ENCODE data around the gene SYNE2. TPM values are rescaled to one million over a fixed set of nuclear protein-coding genes. Genes with fewer than 3 reads are reported as not detected.

Gene SYNE2
- total and polyA plus RNA-seq, 2 of the 8 experiments (the other 6 are each of a cell fraction or from before 2014, with no cell fraction given), result 32.6 to 46.1 TPM

DNA sequence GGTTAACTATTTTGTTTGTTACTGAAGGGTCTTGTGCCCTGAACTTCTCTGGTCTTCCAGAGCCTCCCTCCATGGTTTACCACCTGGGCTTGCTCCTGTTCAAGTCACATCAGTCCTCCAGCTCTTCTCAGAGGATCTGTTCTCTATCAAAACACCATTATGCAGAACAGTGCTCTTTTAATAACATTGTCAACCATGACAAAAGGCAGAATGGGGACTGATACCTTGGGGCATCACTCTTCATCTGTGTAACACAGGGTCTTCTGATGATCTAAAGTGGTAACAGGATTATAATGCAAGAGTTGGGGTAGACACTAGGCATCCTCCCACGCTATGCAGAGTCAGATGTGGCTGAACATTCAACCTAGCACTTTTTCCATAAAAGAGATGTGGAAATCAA is 403.0 kb downstream of the SYNE2 start:
- Histone ChIP-seq H2BK5ac (ENCODE audit: low read depth, low read length) (no peak overlapping the region), H3K14ac (ENCODE audit: insufficient read length) (no peak overlapping the region), H2BK120ac (replicated peaks; ENCODE audit: low read depth, low read length) (no peak overlapping the region), H3K18ac (ENCODE audit: extremely low read depth, low read length) (no peak overlapping the region), H3K36me3 (ENCODE audit: control insufficient read depth in 2 of 4, insufficient read depth in 4 of 4, low read length in 3 of 4) (no peaks in the 10 kb centered on the region), H2BK20ac (ENCODE audit: low read length) (no peak overlapping the region), H3K4me1 (replicated peaks in 1 of 4; ENCODE audit: control insufficient read depth in 3 of 4, insufficient read depth in 4 of 4, low read length in 3 of 4) (no peaks in the 10 kb centered on the region), H3K56ac (replicated peaks; ENCODE audit: insufficient read length, low read depth, low read length) (no peak overlapping the region), H3K79me2 (ENCODE audit: control insufficient read depth in 1 of 2, insufficient read depth in 2 of 2, low read length in 2 of 2) (no peaks in the 10 kb centered on the region), H4K8ac (ENCODE audit: extremely low read depth, insufficient read depth, low read length) (no peak overlapping the region), H2BK15ac (ENCODE audit: low read length) (no peak overlapping the region), H3K79me1 (ENCODE audit: low read depth, low read length) (no peaks in the 10 kb centered on the region), H3K4me2 (ENCODE audit: insufficient read depth in 1 of 2, low read depth in 2 of 2, low read length in 2 of 2) (no peak overlapping the region), H4K91ac (replicated peaks; ENCODE audit: insufficient read length, low read length) (no peak overlapping the region), H4K5ac (ENCODE audit: insufficient read length, low read depth, low read length) (no peak overlapping the region), H3K4ac (replicated peaks; ENCODE audit: insufficient read length, low read depth, low read length) (no peak overlapping the region), H2AK5ac (ENCODE audit: low read depth, low read length) (no peak overlapping the region), H3K4me3 (ENCODE audit: extremely low read depth in 1 of 4, insufficient read depth in 2 of 4, low read depth in 3 of 4, low read length in 4 of 4) (no peak overlapping the region), H2BK12ac (ENCODE audit: low read depth, low read length) (no peak overlapping the region), H3K23me2 (ENCODE audit: low read depth, low read length) (no peaks in the 10 kb centered on the region), H3K9me3 (ENCODE audit: insufficient read depth in 2 of 2, low read depth in 1 of 2, low read length in 1 of 2) (no peaks in the 10 kb centered on the region), H3K23ac (ENCODE audit: insufficient read length) (no peak overlapping the region), H3K9ac (replicated peaks in 1 of 4; ENCODE audit: extremely low read depth in 1 of 4, low read depth in 3 of 4, low read length in 3 of 4) (no peak overlapping the region), H3K27ac (ENCODE audit: low read depth, low read length) (no peak overlapping the region), H4K20me1 (replicated peaks in 1 of 2; ENCODE audit: control insufficient read depth in 1 of 2, insufficient read depth in 2 of 2, low read length in 2 of 2) (no peaks in the 10 kb centered on the region), H2AFZ (ENCODE audit: low read length) (no peak overlapping the region), H3K27me3 (replicated peaks in 1 of 4; ENCODE audit: control insufficient read depth in 3 of 4, extremely low read depth in 1 of 4, insufficient read depth in 3 of 4, low read length in 3 of 4) (no peaks in the 10 kb centered on the region)
- POLR2A ChIA-PET (ENCODE audit: partially characterized antibody), result no interaction called here
- FAIRE-seq, result no peak
- 100% methylated on average over 1 of the region's 1 CpG; no CpG with 5 or more reads in 1 of the 2 experiments for WGBS, 2 experiments (ENCODE audit: extremely low coverage in 1 of 2, insufficient coverage in 1 of 2, insufficient read length in 1 of 2, insufficient replicate concordance in 2 of 2, low coverage in 1 of 2, low lambda C conversion rate in 2 of 2, missing lambda C conversion rate in 1 of 2)
- CTCF ChIA-PET (ENCODE audit: partially characterized antibody), result no interaction called here
- no peak for DNase-seq (ENCODE audit: low read depth in 1 of 2, low spot score in 2 of 2)
- TF ChIP-seq CBX5 (IDR thresholded peaks at IDR 0.05; ENCODE audit: low read depth, low read length) (no peak), KDM5A (IDR thresholded peaks at IDR 0.05; ENCODE audit: low read length) (no peak), RBBP5 (IDR thresholded peaks at IDR 0.05; ENCODE audit: borderline replicate concordance, low read depth, low read length) (no peak), CREB1 (IDR thresholded peaks at IDR 0.05) (no peak), CHD1 (IDR thresholded peaks at IDR 0.05; ENCODE audit: low read depth, low read length) (no peak), SUZ12 (IDR thresholded peaks at IDR 0.05; ENCODE audit: low read length) (no peak)
- TF ChIP-seq, protein P1, sequence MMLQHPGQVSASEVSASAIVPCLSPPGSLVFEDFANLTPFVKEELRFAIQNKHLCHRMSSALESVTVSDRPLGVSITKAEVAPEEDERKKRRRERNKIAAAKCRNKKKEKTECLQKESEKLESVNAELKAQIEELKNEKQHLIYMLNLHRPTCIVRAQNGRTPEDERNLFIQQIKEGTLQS (IDR thresholded peaks at IDR 0.05; ENCODE audit: insufficient read depth, low read depth, low read length), result no peak
- TF ChIP-seq, protein P2, sequence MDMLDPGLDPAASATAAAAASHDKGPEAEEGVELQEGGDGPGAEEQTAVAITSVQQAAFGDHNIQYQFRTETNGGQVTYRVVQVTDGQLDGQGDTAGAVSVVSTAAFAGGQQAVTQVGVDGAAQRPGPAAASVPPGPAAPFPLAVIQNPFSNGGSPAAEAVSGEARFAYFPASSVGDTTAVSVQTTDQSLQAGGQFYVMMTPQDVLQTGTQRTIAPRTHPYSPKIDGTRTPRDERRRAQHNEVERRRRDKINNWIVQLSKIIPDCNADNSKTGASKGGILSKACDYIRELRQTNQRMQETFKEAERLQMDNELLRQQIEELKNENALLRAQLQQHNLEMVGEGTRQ (IDR thresholded peaks at IDR 0.05; ENCODE audit: low read length), result no peak

Measured in H1 (cell line).